Fibroblast of the aortic adventitia (primary cell): Measurements from ENCODE around the gene STING1. TPM values are rescaled to one million over a fixed set of nuclear protein-coding genes. Genes with fewer than 3 reads are reported as not detected.

ENCODE experiments used
- DNase-seq: peaks from one replicate; pipeline ENCODE4 v3.0.0-alpha.2; 2010; ENCODE audit warnings: low read depth
- H3K4me3 ChIP-seq: 2 replicates; pipeline ENCODE4 v1.5.1; 2011; ENCODE audit warnings: low read depth, mild to moderate bottlenecking, control low read depth, low read length, moderate library complexity
- CTCF ChIP-seq: IDR thresholded peaks from 2 replicates; pipeline ENCODE4 v1.5.1; 2011; ENCODE audit warnings: mild to moderate bottlenecking, low read length, control low read depth, inconsistent platforms; ENCODE audit not compliant: insufficient read depth
- total RNA-seq: library from RNA; depleted of rRNA; stranded (reverse); fragments of >200 nt; gene quantifications from 2 replicates; pipeline ENCODE4 v1.2.3, GENCODE V29; 2012; ENCODE audit warnings: low replicate concordance

STING1 gene
- total RNA-seq, 1 donor = 42.1 TPM

- no peak for TF ChIP-seq CTCF
- no peak overlapping the region for H3K4me3 ChIP-seq
- DNase-seq = no peak
Observed at GRCh38 chr5:139468421-139468931, 14.1 kb downstream of the STING1 start.

GRCh38 chr5:139462586-139463276 lies 19.8 kb downstream of the STING1 start, which contains the start of gene ECSCR:
TSS of gene ECSCR (minus strand) at chr5:139462743. CDS start at chr5:139462670, 73 bp downstream.
- TF ChIP-seq CTCF = no peak
- DNase-seq = no peak
- no peak within 1 kb of the TSS for H3K4me3 ChIP-seq

GRCh38 chr5:139461698-139462097 lies 20.9 kb downstream of the STING1 start:
- no peak for TF ChIP-seq CTCF
- H3K4me3 ChIP-seq = no peak overlapping the region
- peak; percentile 49 for DNase-seq

GRCh38 chr5:139461176-139461575 lies 21.4 kb downstream of the STING1 start:
- H3K4me3 ChIP-seq = no peak overlapping the region
- no peak for DNase-seq
- no peak for TF ChIP-seq CTCF

GRCh38 chr5:139460455-139460854 lies 22.1 kb downstream of the STING1 start:
- H3K4me3 ChIP-seq = no peak overlapping the region
- no peak for TF ChIP-seq CTCF

GRCh38 chr5:139459451-139459934 lies 23.1 kb downstream of the STING1 start:
- no peak for TF ChIP-seq CTCF
- H3K4me3 ChIP-seq = no peak overlapping the region
- no peak for DNase-seq

More at GRCh38 chr5:139460455-139460854, 22.1 kb downstream of the STING1 start:
- no peak for DNase-seq
